Esophagus muscularis mucosa (tissue), 3 donors: Measurements from ENCODE around the gene SLC30A7.

Source experiments
- POLR2A ChIP-seq: fragments of 450-650 bp; IDR thresholded peaks from one replicate; pipeline ENCODE4 v1.6.1; 2017; ENCODE audit warnings: antibody characterized with exemption, moderate library complexity, mild to moderate bottlenecking, low read depth
- TF ChIP-seq, protein P1 (sequence below), 3 experiments: fragments of 200-600 bp in 2 of 3; fragments of 450-650 bp in 1 of 3; sonication (generic) in 2 of 3; IDR thresholded peaks; one replicate each; pipeline ENCODE4 v1.5.1; 2017 to 2019; ENCODE audit warnings: antibody characterized with exemption in 3 of 3, mild to moderate bottlenecking in 2 of 3, moderate library complexity in 1 of 3

DNA sequence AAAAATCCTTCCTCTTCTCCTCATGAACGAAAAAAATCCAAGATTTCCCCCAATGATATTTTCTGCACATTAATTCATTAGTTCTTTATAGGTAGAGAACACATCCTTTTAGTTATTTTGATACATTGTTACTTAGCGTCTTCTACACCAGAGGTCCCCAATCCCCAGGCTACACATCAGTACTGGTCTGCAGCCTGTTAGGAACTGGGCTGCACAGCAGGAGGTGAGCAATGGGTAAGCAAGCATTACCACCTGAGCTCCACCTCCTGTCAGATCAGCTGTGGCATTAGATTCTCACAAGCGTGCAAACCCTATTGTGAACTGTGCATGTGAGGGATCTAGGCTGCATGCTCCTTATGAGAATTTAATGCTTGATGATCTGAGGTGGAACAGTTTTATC lies 14.2 kb upstream of the SLC30A7 start:
- TF ChIP-seq, protein P1, sequence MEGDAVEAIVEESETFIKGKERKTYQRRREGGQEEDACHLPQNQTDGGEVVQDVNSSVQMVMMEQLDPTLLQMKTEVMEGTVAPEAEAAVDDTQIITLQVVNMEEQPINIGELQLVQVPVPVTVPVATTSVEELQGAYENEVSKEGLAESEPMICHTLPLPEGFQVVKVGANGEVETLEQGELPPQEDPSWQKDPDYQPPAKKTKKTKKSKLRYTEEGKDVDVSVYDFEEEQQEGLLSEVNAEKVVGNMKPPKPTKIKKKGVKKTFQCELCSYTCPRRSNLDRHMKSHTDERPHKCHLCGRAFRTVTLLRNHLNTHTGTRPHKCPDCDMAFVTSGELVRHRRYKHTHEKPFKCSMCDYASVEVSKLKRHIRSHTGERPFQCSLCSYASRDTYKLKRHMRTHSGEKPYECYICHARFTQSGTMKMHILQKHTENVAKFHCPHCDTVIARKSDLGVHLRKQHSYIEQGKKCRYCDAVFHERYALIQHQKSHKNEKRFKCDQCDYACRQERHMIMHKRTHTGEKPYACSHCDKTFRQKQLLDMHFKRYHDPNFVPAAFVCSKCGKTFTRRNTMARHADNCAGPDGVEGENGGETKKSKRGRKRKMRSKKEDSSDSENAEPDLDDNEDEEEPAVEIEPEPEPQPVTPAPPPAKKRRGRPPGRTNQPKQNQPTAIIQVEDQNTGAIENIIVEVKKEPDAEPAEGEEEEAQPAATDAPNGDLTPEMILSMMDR (IDR thresholded peaks at IDR 0.05): no peak
- TF ChIP-seq POLR2A: no peak
